Glomerular endothelial cell (primary cell): ENCODE data around the gene BSG. TPM values are rescaled to one million over a fixed set of nuclear protein-coding genes. Genes with fewer than 3 reads are reported as not detected.

Source experiments
- DNase-seq: peaks from one replicate; pipeline ENCODE4 v3.0.0-alpha.2; 2011; ENCODE audit warnings: low read depth, low spot score; ENCODE audit errors: extremely low read depth
- total RNA-seq: library from RNA; depleted of rRNA; stranded (reverse); fragments of >200 nt; gene quantifications from 2 replicates; pipeline ENCODE4 v1.2.3, GENCODE V29; 2015

BSG gene
- total RNA-seq, 1 donor from 2014 or later: 775 TPM

- DNase-seq: no peak
These were observed 32.9 kb upstream of the BSG start for GRCh38 chr19:539429-540030.

GRCh38 chr19:540867-541637 is 31.3 kb upstream of the BSG start:
- no peak for DNase-seq

- no peak for DNase-seq
These were observed 30.7 kb upstream of the BSG start for GRCh38 chr19:541699-542098.

- no peak for DNase-seq
These were observed 30.1 kb upstream of the BSG start for GRCh38 chr19:542173-542866.

GRCh38 chr19:543910-544608 is 28.3 kb upstream of the BSG start, which contains the start of gene GZMM:
GZMM (plus strand) TSS chr19:544053; CDS start chr19:544072, 19 bp downstream.
- no peak for DNase-seq

- DNase-seq: no peak
These were observed 25.3 kb upstream of the BSG start for GRCh38 chr19:547117-547516.

GRCh38 chr19:547836-548720 is 24.3 kb upstream of the BSG start:
- no peak for DNase-seq

- no peak for DNase-seq
These were observed 23.2 kb upstream of the BSG start for GRCh38 chr19:548886-549830.

GRCh38 chr19:554817-555216 is 17.6 kb upstream of the BSG start:
- no peak for DNase-seq

- no peak for DNase-seq
These were observed 17.0 kb upstream of the BSG start for GRCh38 chr19:555474-555808.

GRCh38 chr19:556611-557382 is 15.6 kb upstream of the BSG start:
- no peak for DNase-seq

- DNase-seq: no peak
These were observed 13.5 kb upstream of the BSG start for GRCh38 chr19:558770-559439.

GRCh38 chr19:560121-560520 is 12.3 kb upstream of the BSG start:
- no peak for DNase-seq

- no peak for DNase-seq
These were observed 6.0 kb upstream of the BSG start for GRCh38 chr19:566403-566802.

GRCh38 chr19:566844-567243 is 5.6 kb upstream of the BSG start:
- DNase-seq: no peak

GRCh38 chr19:567296-567900 is 5.0 kb upstream of the BSG start:
- DNase-seq: no peak

- DNase-seq: no peak
These were observed 2.1 kb upstream of the BSG start for GRCh38 chr19:570251-570686.
